GM21717 (cell line): Measurements from ENCODE around the gene BORCS8.
A peak's percentile ranks its signal among the peaks of the same experiment; 100 is the strongest.
"Not testable (repeated sequence)": the region's sequence is repeated elsewhere in the genome, so short reads cannot be mapped to it uniquely, and the experiment has no call there.

ENCODE experiments used
- ATAC-seq: cut with Tn5 transposase; IDR thresholded peaks from one replicate; pipeline ENCODE4 v1.9.1; 2021; ENCODE audit warnings: mild to moderate bottlenecking, moderate library complexity; ENCODE audit not compliant: unreplicated experiment

The BORCS8 gene

GRCh38 chr19:19151418-19151817 is 40.5 kb downstream of the BORCS8 start:
- ATAC-seq, result no peak

- ATAC-seq, result no peak
These were observed 42.5 kb downstream of the BORCS8 start for GRCh38 chr19:19149435-19149834.

- not testable (repeated sequence) for ATAC-seq
These were observed 43.4 kb downstream of the BORCS8 start for GRCh38 chr19:19148504-19148903.

- ATAC-seq, result no peak
These were observed 44.6 kb downstream of the BORCS8 start for GRCh38 chr19:19147344-19147743.

GRCh38 chr19:19146865-19147264 is 45.1 kb downstream of the BORCS8 start:
- no peak for ATAC-seq

- no peak for ATAC-seq
These were observed 46.0 kb downstream of the BORCS8 start for GRCh38 chr19:19145684-19146608.

- no peak for ATAC-seq
These were observed 46.7 kb downstream of the BORCS8 start for GRCh38 chr19:19145281-19145680.

GRCh38 chr19:19142347-19142746 is 49.6 kb downstream of the BORCS8 start:
- no peak for ATAC-seq

- ATAC-seq, result no peak
These were observed 51.5 kb downstream of the BORCS8 start for GRCh38 chr19:19140476-19140875.

- ATAC-seq, result no peak
These were observed 52.1 kb downstream of the BORCS8 start for GRCh38 chr19:19139876-19140229.

GRCh38 chr19:19138109-19138981 is 53.6 kb downstream of the BORCS8 start, which contains the start of gene TMEM161A:
TMEM161A (minus strand) TSS chr19:19138478; CDS start chr19:19138428, 50 bp downstream.
- peak; percentile 93 for ATAC-seq

- ATAC-seq, result no peak
These were observed 54.3 kb downstream of the BORCS8 start for GRCh38 chr19:19137556-19138108.

GRCh38 chr19:19135713-19136112 is 56.2 kb downstream of the BORCS8 start:
- ATAC-seq, result not testable (repeated sequence)

GRCh38 chr19:19134687-19135158 is 57.2 kb downstream of the BORCS8 start:
- no peak for ATAC-seq

GRCh38 chr19:19133985-19134384 is 58.0 kb downstream of the BORCS8 start:
- no peak for ATAC-seq

- ATAC-seq, result no peak
These were observed 59.0 kb downstream of the BORCS8 start for GRCh38 chr19:19132912-19133311.

- ATAC-seq, result no peak
These were observed 60.0 kb downstream of the BORCS8 start for GRCh38 chr19:19131989-19132388.
